ENCODE data around the gene GLB1L.

- TF ChIP-seq CTCF (IDR thresholded peaks at IDR 0.05; ENCODE audit: insufficient read depth, low read length, poor library complexity, severe bottlenecking), result no peak
- no peak for TF ChIP-seq EZH2phosphoT487 (conservative IDR thresholded peaks at IDR 0.05; ENCODE audit: low read length)
Measured at GRCh38 chr2:219254590-219255201, 9.5 kb upstream of the GLB1L start.
